ENCODE data around the gene HOXB13. TPM values are rescaled to one million over a fixed set of nuclear protein-coding genes. Genes with fewer than 3 reads are reported as not detected.

Gene HOXB13
- total and polyA plus RNA-seq, 2 of the 13 experiments (the other 11 are each of a cell fraction or from before 2014, with no cell fraction given) = not detected

DNA sequence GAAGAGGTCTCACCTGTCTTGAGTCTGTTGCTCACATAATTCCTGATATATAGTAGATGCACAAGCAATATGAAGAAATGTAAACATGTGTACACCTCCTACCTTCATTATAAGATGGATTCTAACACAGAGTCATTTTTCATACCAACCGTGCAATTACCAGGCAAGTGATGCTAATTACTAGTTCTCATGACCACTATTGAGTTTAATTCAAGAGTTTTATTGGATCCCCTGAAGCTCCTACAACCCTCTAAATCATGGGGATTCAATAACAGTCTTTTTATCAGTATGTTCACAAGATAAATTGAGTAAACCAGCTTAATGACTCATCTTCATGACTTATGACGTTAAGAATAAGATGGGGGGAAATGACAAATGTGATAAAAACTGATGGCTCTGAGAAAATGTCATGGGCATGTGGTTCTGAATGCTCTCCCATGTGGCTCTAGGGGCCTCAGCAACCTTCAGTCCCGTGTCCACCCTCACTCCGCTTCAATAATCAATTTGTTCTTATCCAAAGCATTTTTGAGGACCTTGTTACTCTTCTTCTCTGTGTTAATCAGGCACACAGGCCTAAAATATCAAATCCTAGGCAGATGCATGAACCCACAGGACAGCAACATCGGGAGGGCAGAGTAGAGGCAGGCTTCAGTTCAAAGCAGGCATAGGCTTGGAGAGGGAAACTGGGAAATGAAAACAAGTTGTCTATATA lies 49.0 kb downstream of the HOXB13 start:
- CTCF ChIA-PET (ENCODE audit: low intra/inter-chr PET ratio, low total read pairs) = interaction anchor here (1.2 to 2.9 kb wide), 5 partner anchors 112 to 205 kb away, joined by 3 to 30 read pairs (median 11); no protein-coding TSS in a partner anchor
- DNase-seq (ENCODE audit: low spot score) (no peak), FAIRE-seq (no peak), ATAC-seq (no peak)
- intact Hi-C loops (cut with micrococcal nuclease; ENCODE audit: unreplicated experiment) (loop anchor here (2.0 to 5.0 kb wide), 2 partner anchors 111 to 128 kb away; no protein-coding TSS in a partner anchor), in situ Hi-C loops (cut with HindIII; ENCODE audit: extremely low pct_ligation_motif_present, low pct_unique_long_range_greater_than_20kb) (loop anchor here (5.0 kb wide), 1 partner anchor 198 kb away; no protein-coding TSS in a partner anchor)
- H3K4me1 ChIP-seq (ENCODE audit: insufficient read depth, low read length) = 0 out of 2 replicates have a peak, but pooled peaks cover 9% of the 10 kb centered on the region
- BruUV-seq (replicated peaks) = no TSS peak
- no peak overlapping the region for H3K4me3 ChIP-seq (replicated peaks in 1 of 3; ENCODE audit: insufficient read depth in 1 of 3, low read depth in 2 of 3, low read length in 3 of 3)
- H4K20me1 ChIP-seq (ENCODE audit: insufficient read depth, low read length) = no peaks in the 10 kb centered on the region
- H3K79me2 ChIP-seq (ENCODE audit: insufficient read depth, low read length) = no peaks in the 10 kb centered on the region
- no peaks in the 10 kb centered on the region for H3K9me3 ChIP-seq (ENCODE audit: low read length)
- POLR2A ChIA-PET = interaction anchor here (1.1 to 1.5 kb wide), 2 partner anchors 119 to 199 kb away, joined by 3 to 5 read pairs; no protein-coding TSS in a partner anchor
- H3K27me3 ChIP-seq (ENCODE audit: control insufficient read depth in 1 of 2, insufficient read depth in 2 of 2, low read length in 2 of 2) = peaks cover 0 to 29% of the 10 kb centered on the region in 2 experiments; a peak in 3 of 5 replicates
- WGBS (ENCODE audit: low lambda C conversion rate) = 36% methylated on average over 5 of the region's 5 CpGs
- no peak overlapping the region for H3K27ac ChIP-seq (ENCODE audit: extremely low read length, insufficient read depth, low read length)
- H2AFZ ChIP-seq (ENCODE audit: low read length) = no peak overlapping the region
- TF ChIP-seq HOXA3 (CRISPR knock-in tag; IDR thresholded peaks at IDR 0.05) = no peak
- TF ChIP-seq KLF6 (CRISPR knock-in tag; IDR thresholded peaks at IDR 0.05) = no peak
- TF ChIP-seq ZNF891 (CRISPR knock-in tag; IDR thresholded peaks at IDR 0.05) = no peak
- peak; percentile 66 for TF ChIP-seq MNT (IDR thresholded peaks at IDR 0.05)
- TF ChIP-seq ZNF225 (CRISPR knock-in tag; IDR thresholded peaks at IDR 0.05) = no peak
- TF ChIP-seq, protein P1, sequence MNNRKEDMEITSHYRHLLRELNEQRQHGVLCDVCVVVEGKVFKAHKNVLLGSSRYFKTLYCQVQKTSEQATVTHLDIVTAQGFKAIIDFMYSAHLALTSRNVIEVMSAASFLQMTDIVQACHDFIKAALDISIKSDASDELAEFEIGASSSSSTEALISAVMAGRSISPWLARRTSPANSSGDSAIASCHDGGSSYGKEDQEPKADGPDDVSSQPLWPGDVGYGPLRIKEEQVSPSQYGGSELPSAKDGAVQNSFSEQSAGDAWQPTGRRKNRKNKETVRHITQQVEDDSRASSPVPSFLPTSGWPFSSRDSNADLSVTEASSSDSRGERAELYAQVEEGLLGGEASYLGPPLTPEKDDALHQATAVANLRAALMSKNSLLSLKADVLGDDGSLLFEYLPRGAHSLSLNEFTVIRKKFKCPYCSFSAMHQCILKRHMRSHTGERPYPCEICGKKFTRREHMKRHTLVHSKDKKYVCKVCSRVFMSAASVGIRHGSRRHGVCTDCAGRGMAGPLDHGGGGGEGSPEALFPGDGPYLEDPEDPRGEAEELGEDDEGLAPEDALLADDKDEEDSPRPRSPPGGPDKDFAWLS (CRISPR knock-in tag; IDR thresholded peaks at IDR 0.05; ENCODE audit: borderline replicate concordance) = no peak
- no peak for TF ChIP-seq ZNF562 (CRISPR knock-in tag; IDR thresholded peaks at IDR 0.05; ENCODE audit: borderline replicate concordance)
- TF ChIP-seq CREB1 (IDR thresholded peaks at IDR 0.05) = peak; percentile 42
- TF ChIP-seq CREB1 (CRISPR knock-in tag; IDR thresholded peaks at IDR 0.05) = no peak
- no peak overlapping the region for H3K4me2 ChIP-seq (ENCODE audit: low read depth, low read length)
- H3K36me3 ChIP-seq (replicated peaks in 1 of 2; ENCODE audit: control insufficient read depth in 1 of 2, insufficient read depth in 2 of 2, low read length in 2 of 2) = no peaks in the 10 kb centered on the region
- H3K9ac ChIP-seq (ENCODE audit: insufficient read depth, low read depth, low read length) = no peak overlapping the region

All from HepG2 (cell line).